SK-N-SH (cell line): ENCODE results near the gene GASK1A.

Experiments used
- TAF1 ChIP-seq: IDR thresholded peaks from 2 replicates; pipeline ENCODE4 v1.6.1; 2012; ENCODE audit warnings: low read depth, mild to moderate bottlenecking, low read length, moderate library complexity, borderline replicate concordance
- YY1 ChIP-seq: IDR thresholded peaks from 2 replicates; pipeline ENCODE4 v1.4.0; 2012; ENCODE audit warnings: low read depth, mild to moderate bottlenecking

- no peak for TF ChIP-seq TAF1
- TF ChIP-seq YY1, result no peak
Measured at GRCh38 chr3:42999212-42999611, 20.1 kb downstream of the GASK1A start.
